ENCODE results near the gene TIAL1. TPM values are rescaled to one million over a fixed set of nuclear protein-coding genes. Genes with fewer than 3 reads are reported as not detected.
A peak's percentile ranks its signal among the peaks of the same experiment; 100 is the strongest.

The TIAL1 gene
- total RNA-seq, 1 experiment from 2014 or later = 220 TPM

DNA sequence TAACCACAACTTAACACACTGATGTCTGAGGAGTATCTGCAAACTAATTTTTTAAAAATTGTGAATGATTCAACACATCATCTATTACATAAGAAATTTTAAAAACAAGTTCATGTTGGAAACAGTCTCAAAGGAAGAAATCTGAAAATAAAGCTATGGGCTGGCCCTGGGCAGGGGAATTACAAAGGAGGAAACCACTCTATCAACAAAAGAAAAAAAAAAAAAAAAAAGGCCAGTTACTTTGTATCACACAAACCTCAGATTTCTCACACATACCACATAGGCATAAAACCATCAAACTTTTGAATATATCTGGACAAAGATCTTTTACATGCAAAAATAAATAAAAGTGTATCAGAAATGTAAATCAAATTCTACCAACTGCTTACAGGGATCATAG is 20.8 kb downstream of the TIAL1 start:
- intact Hi-C loops (cut with micrococcal nuclease) = no loop called here
- peaks cover 0 to 2% of the 10 kb centered on the region in 2 experiments; a peak in 1 of 4 replicates for H3K4me1 ChIP-seq (ENCODE audit: control insufficient read depth in 1 of 2, insufficient read depth in 2 of 2, low read length in 2 of 2)
- no peak overlapping the region for H2AFZ ChIP-seq (ENCODE audit: low read depth, low read length, poor library complexity, severe bottlenecking)
- no peak for TF ChIP-seq SP1 (IDR thresholded peaks at IDR 0.05; ENCODE audit: low read depth)
- TF ChIP-seq, protein P1, sequence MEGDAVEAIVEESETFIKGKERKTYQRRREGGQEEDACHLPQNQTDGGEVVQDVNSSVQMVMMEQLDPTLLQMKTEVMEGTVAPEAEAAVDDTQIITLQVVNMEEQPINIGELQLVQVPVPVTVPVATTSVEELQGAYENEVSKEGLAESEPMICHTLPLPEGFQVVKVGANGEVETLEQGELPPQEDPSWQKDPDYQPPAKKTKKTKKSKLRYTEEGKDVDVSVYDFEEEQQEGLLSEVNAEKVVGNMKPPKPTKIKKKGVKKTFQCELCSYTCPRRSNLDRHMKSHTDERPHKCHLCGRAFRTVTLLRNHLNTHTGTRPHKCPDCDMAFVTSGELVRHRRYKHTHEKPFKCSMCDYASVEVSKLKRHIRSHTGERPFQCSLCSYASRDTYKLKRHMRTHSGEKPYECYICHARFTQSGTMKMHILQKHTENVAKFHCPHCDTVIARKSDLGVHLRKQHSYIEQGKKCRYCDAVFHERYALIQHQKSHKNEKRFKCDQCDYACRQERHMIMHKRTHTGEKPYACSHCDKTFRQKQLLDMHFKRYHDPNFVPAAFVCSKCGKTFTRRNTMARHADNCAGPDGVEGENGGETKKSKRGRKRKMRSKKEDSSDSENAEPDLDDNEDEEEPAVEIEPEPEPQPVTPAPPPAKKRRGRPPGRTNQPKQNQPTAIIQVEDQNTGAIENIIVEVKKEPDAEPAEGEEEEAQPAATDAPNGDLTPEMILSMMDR (IDR thresholded peaks at IDR 0.05 in 2 of 3, conservative IDR thresholded peaks at IDR 0.05 in 1 of 3; ENCODE audit: borderline replicate concordance in 1 of 3, insufficient read depth in 1 of 3, low read depth in 2 of 3, low read length in 2 of 3) = no peak
- TF ChIP-seq, protein P2, sequence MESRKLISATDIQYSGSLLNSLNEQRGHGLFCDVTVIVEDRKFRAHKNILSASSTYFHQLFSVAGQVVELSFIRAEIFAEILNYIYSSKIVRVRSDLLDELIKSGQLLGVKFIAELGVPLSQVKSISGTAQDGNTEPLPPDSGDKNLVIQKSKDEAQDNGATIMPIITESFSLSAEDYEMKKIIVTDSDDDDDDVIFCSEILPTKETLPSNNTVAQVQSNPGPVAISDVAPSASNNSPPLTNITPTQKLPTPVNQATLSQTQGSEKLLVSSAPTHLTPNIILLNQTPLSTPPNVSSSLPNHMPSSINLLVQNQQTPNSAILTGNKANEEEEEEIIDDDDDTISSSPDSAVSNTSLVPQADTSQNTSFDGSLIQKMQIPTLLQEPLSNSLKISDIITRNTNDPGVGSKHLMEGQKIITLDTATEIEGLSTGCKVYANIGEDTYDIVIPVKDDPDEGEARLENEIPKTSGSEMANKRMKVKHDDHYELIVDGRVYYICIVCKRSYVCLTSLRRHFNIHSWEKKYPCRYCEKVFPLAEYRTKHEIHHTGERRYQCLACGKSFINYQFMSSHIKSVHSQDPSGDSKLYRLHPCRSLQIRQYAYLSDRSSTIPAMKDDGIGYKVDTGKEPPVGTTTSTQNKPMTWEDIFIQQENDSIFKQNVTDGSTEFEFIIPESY (IDR thresholded peaks at IDR 0.05; ENCODE audit: extremely low read depth, insufficient replicate concordance, low read length) = no peak
- TF ChIP-seq CEBPB (IDR thresholded peaks at IDR 0.05; ENCODE audit: low read depth) = no peak
- TF ChIP-seq, protein P3, sequence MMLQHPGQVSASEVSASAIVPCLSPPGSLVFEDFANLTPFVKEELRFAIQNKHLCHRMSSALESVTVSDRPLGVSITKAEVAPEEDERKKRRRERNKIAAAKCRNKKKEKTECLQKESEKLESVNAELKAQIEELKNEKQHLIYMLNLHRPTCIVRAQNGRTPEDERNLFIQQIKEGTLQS (IDR thresholded peaks at IDR 0.05) = no peak
- no peak for TF ChIP-seq SIN3A (IDR thresholded peaks at IDR 0.05; ENCODE audit: low read depth)
- no peak for TF ChIP-seq JUND (IDR thresholded peaks at IDR 0.05)
- TF ChIP-seq ELF1 (IDR thresholded peaks at IDR 0.05; ENCODE audit: borderline replicate concordance, low read depth) = no peak
- no peak for TF ChIP-seq EGR1 (IDR thresholded peaks at IDR 0.05; ENCODE audit: low read depth)
- TF ChIP-seq RAD21 (IDR thresholded peaks at IDR 0.05; ENCODE audit: low read depth) = no peak
- TF ChIP-seq FOSL1 (IDR thresholded peaks at IDR 0.05; ENCODE audit: low read depth) = no peak
- TF ChIP-seq POLR2AphosphoS5 (IDR thresholded peaks at IDR 0.05; ENCODE audit: low read depth, low read length) = no peak
- POLR2A ChIA-PET = no interaction called here
- H3K9me3 ChIP-seq (ENCODE audit: control insufficient read depth in 1 of 2, insufficient read depth in 1 of 2, low read depth in 1 of 2, low read length in 2 of 2) = no peaks in the 10 kb centered on the region
- DNase-seq (ENCODE audit: low read depth, low spot score) (no peak), ATAC-seq (no peak)
- H4K20me1 ChIP-seq (ENCODE audit: insufficient read depth) = peaks cover 11% of the 10 kb centered on the region
- CTCF ChIA-PET = no interaction called here
- H3K9ac ChIP-seq (ENCODE audit: low read length) = no peak overlapping the region
- RAD21 ChIA-PET (ENCODE audit: low non-redundant PET in 1 of 2, low total read pairs in 2 of 2, uncharacterized antibody in 2 of 2, unreplicated experiment in 2 of 2) = no interaction called here
- H3K4me3 ChIP-seq (replicated peaks in 1 of 2; ENCODE audit: low read depth in 1 of 2, low read length in 2 of 2) = no peak overlapping the region
- no peaks in the 10 kb centered on the region for H3K9me2 ChIP-seq (ENCODE audit: insufficient read depth)
- BruUV-seq (replicated peaks) = TSS peak; percentile 17
- H3K4me2 ChIP-seq (ENCODE audit: low read length) = no peak overlapping the region
- peaks cover 59 to 67% of the 10 kb centered on the region in 2 experiments for H3K36me3 ChIP-seq (ENCODE audit: control insufficient read depth in 1 of 2, insufficient read depth in 2 of 2, low read length in 2 of 2)
- H3K27me3 ChIP-seq (ENCODE audit: insufficient read depth, low read length) = no peaks in the 10 kb centered on the region
- H3K27ac ChIP-seq (ENCODE audit: low read depth, low read length) = no peak overlapping the region
- peaks cover 27% of the 10 kb centered on the region for H3K79me2 ChIP-seq (ENCODE audit: insufficient read depth, low read length)
